Inflammatory macrophage treated with lipopolysaccharide for 4 hours (primary cell): Measurements from ENCODE around the gene TGFB2.

Source experiments
- DNase-seq: peaks from one replicate; pipeline ENCODE4 v3.0.0-alpha.2; 2020

Gene TGFB2

GRCh38 chr1:218392780-218393179, 47.6 kb downstream of the TGFB2 start:
- no peak for DNase-seq

- no peak for DNase-seq
These were observed 49.3 kb downstream of the TGFB2 start for GRCh38 chr1:218394416-218394815.

GRCh38 chr1:218394989-218395388, 49.9 kb downstream of the TGFB2 start:
- DNase-seq = no peak

- DNase-seq = no peak
These were observed 50.8 kb downstream of the TGFB2 start for GRCh38 chr1:218395916-218396315.

- no peak for DNase-seq
These were observed 52.7 kb downstream of the TGFB2 start for GRCh38 chr1:218397752-218398339.

GRCh38 chr1:218400624-218401023, 55.5 kb downstream of the TGFB2 start:
- DNase-seq = no peak

GRCh38 chr1:218401441-218401997, 56.4 kb downstream of the TGFB2 start:
- DNase-seq = no peak

- DNase-seq = no peak
These were observed 57.1 kb downstream of the TGFB2 start for GRCh38 chr1:218401998-218402785.

GRCh38 chr1:218402786-218403120, 57.6 kb downstream of the TGFB2 start:
- no peak for DNase-seq

GRCh38 chr1:218403300-218403699, 58.2 kb downstream of the TGFB2 start:
- DNase-seq = no peak

- DNase-seq = no peak
These were observed 62.5 kb downstream of the TGFB2 start for GRCh38 chr1:218407630-218408029.

GRCh38 chr1:218408135-218408534, 63.0 kb downstream of the TGFB2 start:
- DNase-seq = no peak

- no peak for DNase-seq
These were observed 63.8 kb downstream of the TGFB2 start for GRCh38 chr1:218408942-218409341.

GRCh38 chr1:218409946-218410510, 64.9 kb downstream of the TGFB2 start:
- DNase-seq = no peak

- no peak for DNase-seq
These were observed 66.0 kb downstream of the TGFB2 start for GRCh38 chr1:218411101-218411500.

- DNase-seq = no peak
These were observed 67.0 kb downstream of the TGFB2 start for GRCh38 chr1:218412171-218412570.

GRCh38 chr1:218413179-218413578, 68.0 kb downstream of the TGFB2 start:
- no peak for DNase-seq

- no peak for DNase-seq
These were observed 69.1 kb downstream of the TGFB2 start for GRCh38 chr1:218414060-218414728.

GRCh38 chr1:218415726-218416125, 70.6 kb downstream of the TGFB2 start:
- no peak for DNase-seq

GRCh38 chr1:218421531-218421930, 76.4 kb downstream of the TGFB2 start:
- DNase-seq = no peak

GRCh38 chr1:218424502-218424901, 79.4 kb downstream of the TGFB2 start:
- DNase-seq = no peak

GRCh38 chr1:218425647-218426342, 80.7 kb downstream of the TGFB2 start:
- no peak for DNase-seq

GRCh38 chr1:218426343-218426657, 81.2 kb downstream of the TGFB2 start:
- DNase-seq = no peak
